ENCODE results near the gene EPHA8. TPM values are rescaled to one million over a fixed set of nuclear protein-coding genes. Genes with fewer than 3 reads are reported as not detected.

Gene EPHA8
- total RNA-seq, 1 donor from 2014 or later = not detected

GRCh38 chr1:22553991-22554522, 9.2 kb upstream of the EPHA8 start:
- DNase-seq (no peak), ATAC-seq (no peak)
- H3K27me3 ChIP-seq = peaks cover 40% of the 10 kb centered on the region
- no peaks in the 10 kb centered on the region for H3K36me3 ChIP-seq
- intact Hi-C loops (cut with DNase I) = no loop called here
- H3K9me3 ChIP-seq = no peaks in the 10 kb centered on the region
- no peak overlapping the region for H3K4me3 ChIP-seq
- H3K27ac ChIP-seq = no peak overlapping the region
- no peaks in the 10 kb centered on the region for H3K4me1 ChIP-seq
- TF ChIP-seq, protein P1, sequence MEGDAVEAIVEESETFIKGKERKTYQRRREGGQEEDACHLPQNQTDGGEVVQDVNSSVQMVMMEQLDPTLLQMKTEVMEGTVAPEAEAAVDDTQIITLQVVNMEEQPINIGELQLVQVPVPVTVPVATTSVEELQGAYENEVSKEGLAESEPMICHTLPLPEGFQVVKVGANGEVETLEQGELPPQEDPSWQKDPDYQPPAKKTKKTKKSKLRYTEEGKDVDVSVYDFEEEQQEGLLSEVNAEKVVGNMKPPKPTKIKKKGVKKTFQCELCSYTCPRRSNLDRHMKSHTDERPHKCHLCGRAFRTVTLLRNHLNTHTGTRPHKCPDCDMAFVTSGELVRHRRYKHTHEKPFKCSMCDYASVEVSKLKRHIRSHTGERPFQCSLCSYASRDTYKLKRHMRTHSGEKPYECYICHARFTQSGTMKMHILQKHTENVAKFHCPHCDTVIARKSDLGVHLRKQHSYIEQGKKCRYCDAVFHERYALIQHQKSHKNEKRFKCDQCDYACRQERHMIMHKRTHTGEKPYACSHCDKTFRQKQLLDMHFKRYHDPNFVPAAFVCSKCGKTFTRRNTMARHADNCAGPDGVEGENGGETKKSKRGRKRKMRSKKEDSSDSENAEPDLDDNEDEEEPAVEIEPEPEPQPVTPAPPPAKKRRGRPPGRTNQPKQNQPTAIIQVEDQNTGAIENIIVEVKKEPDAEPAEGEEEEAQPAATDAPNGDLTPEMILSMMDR (IDR thresholded peaks at IDR 0.05) = no peak

DNA sequence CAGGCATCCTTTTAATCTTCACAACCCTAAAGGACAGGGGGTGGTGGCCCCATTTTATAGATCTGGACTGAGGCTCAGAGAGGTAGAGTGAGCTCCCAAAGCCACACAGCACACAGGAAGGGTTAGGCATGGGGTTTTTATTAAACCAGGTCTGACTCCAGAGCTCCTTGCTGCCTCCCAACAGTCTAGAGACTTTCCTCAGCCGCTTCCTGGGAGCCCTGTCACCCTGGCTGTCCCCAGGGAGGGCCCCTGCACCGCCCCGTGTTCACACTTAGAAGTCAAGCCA, 8.0 kb upstream of the EPHA8 start:
- peaks cover 44% of the 10 kb centered on the region for H3K27me3 ChIP-seq

GRCh38 chr1:22556391-22557104, 6.7 kb upstream of the EPHA8 start:
- Histone ChIP-seq H3K4me3 (no peak overlapping the region), H3K27me3 (peaks cover 57% of the 10 kb centered on the region), H3K36me3 (no peaks in the 10 kb centered on the region), H3K4me1 (no peaks in the 10 kb centered on the region), H3K27ac (no peak overlapping the region), H3K9me3 (no peaks in the 10 kb centered on the region)
- ATAC-seq = peak; percentile 13
- DNase-seq = no peak
- TF ChIP-seq, protein P1 (IDR thresholded peaks at IDR 0.05) = no peak
- intact Hi-C loops (cut with DNase I) = no loop called here

More for the DNA sequence above, 8.0 kb upstream of the EPHA8 start:
- TF ChIP-seq, protein P1 (IDR thresholded peaks at IDR 0.05) = no peak
- no peak for ATAC-seq
- DNase-seq = no peak
- Histone ChIP-seq H3K4me3 (no peak overlapping the region), H3K4me1 (no peaks in the 10 kb centered on the region), H3K9me3 (no peaks in the 10 kb centered on the region), H3K36me3 (no peaks in the 10 kb centered on the region), H3K27ac (no peak overlapping the region)
- intact Hi-C loops (cut with DNase I) = no loop called here

DNA sequence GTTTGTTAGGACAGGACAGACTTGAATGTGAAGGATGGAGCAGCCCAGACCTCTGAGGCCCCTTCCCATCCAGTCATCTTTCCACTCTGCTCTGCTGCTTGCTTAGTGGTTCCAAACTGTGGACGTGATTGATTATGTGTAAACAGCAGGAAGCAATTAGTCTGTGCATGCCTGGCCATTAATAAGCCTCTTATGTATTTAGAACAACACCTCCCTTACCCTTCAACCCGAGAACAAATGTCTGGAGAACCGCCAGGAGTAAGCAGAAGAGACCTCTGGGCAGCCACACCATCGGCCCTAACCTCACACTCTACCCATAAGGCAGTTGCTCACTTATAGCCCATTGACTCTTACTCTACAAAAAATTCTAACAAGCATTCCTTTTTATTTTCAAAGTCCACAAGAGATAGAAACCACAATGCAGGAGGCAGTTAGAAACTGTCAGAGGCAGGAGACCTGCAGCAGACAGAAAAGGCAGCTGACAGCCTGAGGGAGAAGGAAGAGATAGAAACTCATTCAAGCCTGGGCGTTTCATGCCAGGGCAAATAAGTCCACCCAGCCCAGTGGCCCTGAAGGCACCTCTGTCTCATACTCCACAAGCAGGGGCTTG, 5.8 kb upstream of the EPHA8 start:
- Histone ChIP-seq H3K36me3 (no peaks in the 10 kb centered on the region), H3K27ac (no peak overlapping the region), H3K9me3 (no peaks in the 10 kb centered on the region), H3K4me3 (no peak overlapping the region), H3K4me1 (no peaks in the 10 kb centered on the region), H3K27me3 (peaks cover 66% of the 10 kb centered on the region)
- DNase-seq (no peak), ATAC-seq (no peak)
- intact Hi-C loops (cut with DNase I) = no loop called here
- TF ChIP-seq, protein P1 (IDR thresholded peaks at IDR 0.05) = no peak

GRCh38 chr1:22563671-22564602, 648 bp downstream of the EPHA8 start:
- DNase-seq (no peak), ATAC-seq (no peak)
- Histone ChIP-seq H3K9me3 (no peaks in the 10 kb centered on the region), H3K36me3 (no peaks in the 10 kb centered on the region), H3K4me3 (no peak overlapping the region), H3K27me3 (peaks cover 76% of the 10 kb centered on the region), H3K27ac (no peak overlapping the region), H3K4me1 (no peaks in the 10 kb centered on the region)
- intact Hi-C loops (cut with DNase I) = no loop called here
- TF ChIP-seq, protein P1 (IDR thresholded peaks at IDR 0.05) = no peak

Data from upper lobe of right lung (tissue), 1 donor.